ENCODE measurements around the gene WDR46.

WDR46 gene

DNA sequence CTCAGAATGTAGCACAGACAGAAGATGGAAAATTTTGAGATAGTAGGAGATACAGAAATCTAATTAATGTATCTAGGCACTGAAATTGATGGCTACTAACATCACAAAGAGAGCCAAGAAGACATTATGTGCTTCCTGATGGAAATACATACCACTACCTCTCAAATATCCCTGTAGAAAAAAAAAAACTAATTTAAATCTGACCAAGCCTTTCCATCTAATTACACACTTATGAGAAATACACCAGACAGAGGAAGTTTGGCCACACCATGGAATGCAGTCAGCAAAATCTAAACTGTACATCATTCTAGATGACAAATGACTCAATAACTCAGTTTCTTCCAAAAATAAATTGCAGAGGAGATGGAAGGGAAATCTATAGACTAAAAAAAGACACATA is 36.3 kb downstream of the WDR46 start:
- no peak for DNase-seq

DNA sequence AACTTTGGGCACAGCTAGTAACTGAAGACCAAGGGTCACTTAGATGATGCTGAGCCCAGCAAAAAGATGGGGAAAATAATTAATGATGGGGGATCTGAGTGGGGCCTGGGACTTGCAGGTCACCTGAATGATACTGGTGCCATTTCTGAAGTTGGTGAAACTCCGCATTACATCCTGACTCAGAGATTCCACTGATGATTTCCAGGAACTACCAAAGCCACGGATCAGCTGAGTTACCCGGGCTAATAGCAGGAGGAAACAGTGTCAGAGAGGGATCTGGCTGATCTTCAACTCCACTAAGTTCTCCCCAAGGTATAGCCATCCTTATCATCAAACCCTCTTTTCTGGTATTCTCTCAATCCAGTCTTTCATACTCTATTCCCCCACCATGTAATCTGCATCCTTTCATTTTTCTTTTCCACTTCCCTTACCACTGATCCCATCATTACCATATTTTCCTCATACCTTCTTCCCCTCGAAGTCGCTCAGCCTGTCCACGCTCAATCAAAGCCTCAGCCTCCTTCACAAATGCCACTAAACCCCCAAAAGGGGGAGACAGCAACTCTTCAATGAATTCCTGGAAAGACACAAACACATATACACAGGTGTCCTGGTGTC is 37.5 kb downstream of the WDR46 start:
- DNase-seq: no peak

DNA sequence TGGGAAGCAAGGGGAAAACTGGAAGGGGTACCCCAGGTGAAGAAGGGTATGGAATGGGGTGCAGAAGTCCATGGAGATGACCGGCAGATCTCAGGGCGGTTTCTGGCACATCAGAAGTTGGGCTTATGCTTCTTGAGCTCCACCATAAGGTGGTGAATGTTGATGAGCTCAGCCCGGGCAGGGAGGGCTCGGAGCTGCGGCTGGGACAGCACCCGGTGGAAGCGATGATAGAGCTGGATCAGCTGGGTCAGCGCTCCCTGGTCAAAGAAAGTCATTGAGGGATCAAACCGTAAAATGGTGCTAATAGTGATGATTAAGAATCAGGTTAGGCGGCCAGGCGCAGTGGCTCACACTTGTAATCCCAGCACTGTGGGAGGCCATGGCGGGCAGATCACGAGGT is 38.3 kb downstream of the WDR46 start:
- DNase-seq: no peak

DNA sequence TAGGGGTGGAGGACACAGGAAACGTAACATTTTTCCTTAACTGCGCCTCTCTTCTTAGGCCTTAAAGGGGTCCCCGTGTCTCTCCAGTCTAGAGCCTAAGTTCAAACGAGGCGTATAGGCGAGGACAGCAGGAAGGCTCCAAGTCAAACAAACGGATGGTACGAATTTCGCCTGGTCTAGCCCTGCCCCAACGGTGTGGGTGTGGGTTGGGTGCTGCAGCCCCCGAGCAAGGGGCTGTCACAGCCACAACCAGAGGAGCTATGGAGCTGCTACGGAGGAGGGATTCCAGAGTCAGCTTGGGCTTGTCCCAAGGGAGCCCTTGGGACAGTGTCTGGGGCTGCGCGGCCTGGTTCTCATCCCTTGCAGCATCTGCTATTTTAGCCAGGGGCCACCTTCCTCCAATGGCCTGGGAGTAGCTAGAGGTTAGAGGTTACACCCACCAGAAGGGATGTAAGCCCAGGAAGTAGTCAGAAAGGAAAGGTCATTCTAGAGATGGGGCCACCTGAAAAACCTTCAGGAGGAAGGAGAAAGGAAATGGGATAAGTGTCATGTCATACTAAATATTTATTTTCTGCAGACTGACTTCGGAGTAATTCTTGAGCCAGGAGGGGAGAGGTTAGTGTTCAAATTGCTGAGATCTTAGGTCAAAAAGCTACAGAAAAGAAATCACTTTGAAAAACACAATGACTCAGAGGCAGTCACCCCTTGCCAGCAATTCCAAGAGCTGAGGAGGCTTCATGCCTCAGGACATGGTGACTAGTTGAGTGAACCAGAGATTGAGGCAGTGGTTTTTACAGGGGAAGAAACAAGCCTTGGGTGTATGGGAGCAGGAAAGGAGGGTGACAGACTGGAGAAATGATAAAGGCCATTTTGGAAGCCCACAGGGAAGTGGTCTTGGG is 39.1 kb downstream of the WDR46 start:
- no peak for DNase-seq

DNA sequence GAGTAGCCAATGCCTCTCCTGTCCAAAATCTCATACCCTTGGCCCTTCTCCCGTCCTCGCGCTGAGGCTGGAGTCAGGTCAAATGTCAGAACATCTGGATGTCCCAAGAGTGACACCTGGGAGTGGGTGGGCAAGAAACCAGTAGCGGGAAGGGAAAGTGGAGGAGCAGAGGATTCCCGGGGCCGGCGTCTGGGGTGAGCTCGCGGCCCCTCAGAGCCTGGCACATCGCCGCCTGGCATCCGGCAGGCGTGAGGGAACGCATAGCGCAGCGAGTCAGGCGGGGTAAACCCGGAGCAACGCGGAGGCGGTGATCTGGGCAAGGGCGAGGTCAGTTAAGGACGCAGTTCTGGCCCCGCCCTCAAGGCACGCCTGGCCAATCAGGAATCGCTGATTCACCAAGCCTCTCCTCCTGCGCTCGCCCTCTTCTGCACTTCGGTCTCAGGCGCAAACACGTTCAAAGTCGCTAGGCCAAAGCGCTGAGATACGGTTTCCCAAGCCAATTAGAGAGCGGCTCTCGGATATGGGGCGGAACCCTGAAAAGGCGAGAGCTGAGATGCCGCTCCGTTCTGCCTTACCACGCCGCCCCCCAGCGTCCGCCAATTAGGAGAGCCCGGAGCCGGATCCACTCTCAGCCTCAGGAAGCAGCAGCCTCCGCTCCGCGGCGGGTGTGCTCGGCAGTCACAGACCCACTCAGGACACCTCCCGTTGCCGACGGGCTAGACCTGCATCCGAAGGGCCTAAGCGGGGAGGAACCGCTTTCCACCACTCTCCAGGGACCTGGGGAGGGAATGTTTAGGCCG is 39.9 kb downstream of the WDR46 start:
- DNase-seq: peak; percentile 91

DNA sequence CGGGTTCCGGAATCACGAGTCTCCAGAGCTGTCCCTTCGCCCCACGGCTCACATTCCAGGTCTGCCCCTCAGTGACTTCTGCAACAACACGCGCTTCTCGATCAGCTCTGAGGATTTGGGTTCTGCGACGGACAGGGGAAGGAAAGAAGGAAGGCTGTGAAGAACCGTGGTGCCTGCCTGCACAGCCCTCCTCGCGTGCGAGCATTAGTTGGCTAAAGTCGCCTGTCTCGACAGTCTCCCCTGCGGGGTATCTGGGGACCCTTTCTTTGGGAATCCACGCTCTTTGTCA is 40.5 kb downstream of the WDR46 start:
- DNase-seq: no peak

DNA sequence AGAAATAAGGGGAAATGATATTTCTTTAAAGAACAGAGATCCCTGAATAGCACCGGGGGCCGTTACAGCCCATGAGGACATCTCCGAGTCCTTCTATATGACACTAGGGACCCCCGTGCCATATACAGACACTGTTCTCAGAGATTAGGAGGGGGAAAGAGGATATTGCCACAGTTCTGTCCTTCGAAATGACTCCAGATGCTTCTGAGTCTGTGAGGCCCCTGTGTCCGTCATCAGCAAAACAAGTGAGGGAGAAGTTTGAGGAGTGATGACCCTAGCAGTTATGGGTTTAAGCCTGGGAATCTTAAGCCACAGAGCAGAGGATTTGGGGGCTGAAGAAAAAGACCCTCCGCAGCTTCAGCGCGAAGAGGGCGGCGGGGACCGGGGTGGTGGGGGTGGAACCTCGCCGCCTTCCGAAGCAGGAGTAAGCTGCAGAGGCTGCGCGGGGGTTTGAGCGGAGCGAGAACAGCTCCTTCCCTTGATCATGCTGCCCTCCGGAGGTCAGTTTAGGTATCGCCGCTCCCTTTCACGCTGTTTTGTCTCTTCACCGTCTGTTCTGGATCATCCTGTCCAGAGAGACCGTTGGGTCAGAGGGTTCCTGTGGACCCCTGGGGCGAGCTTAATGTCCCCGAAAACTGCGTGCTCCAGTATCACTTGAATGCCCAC is 40.9 kb downstream of the WDR46 start:
- peak; percentile 27 for DNase-seq

DNA sequence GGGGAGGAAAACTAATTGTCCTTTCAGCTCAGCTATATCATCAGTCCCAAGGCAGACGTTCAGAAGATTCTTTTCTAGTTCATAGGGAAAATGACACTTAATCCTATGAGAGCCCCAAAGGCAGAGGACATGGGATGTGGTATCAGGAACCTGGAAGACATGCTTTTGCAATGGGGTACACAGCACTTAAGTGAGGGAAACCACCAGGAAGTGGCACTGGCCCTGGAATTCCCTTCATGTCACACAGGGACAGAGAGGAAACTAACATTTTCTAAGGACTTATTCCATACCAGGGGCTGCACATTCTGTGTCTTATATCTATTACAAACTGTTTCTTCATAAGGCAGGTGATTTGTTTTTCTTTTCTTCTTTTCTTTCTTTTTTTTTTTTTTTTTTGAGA is 45.6 kb downstream of the WDR46 start:
- no peak for DNase-seq

DNA sequence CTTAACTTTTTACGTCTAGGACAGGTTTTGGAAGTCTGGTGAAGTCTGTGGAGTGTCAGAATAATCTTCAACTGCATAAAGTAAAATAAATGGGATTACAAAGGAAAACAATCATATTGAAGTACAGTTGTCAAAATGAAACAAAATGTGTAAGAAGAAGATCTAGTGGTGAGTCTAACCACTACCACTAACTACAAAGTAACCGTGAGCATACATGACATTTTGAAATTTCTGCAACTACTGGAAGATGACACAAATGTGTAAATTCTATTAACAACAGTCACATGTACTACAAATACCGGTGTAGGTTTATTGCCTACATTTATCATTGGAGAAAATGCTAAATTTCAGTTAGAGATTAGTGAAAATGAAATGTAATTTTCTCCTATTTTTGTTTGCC is 47.1 kb downstream of the WDR46 start:
- DNase-seq: no peak

DNA sequence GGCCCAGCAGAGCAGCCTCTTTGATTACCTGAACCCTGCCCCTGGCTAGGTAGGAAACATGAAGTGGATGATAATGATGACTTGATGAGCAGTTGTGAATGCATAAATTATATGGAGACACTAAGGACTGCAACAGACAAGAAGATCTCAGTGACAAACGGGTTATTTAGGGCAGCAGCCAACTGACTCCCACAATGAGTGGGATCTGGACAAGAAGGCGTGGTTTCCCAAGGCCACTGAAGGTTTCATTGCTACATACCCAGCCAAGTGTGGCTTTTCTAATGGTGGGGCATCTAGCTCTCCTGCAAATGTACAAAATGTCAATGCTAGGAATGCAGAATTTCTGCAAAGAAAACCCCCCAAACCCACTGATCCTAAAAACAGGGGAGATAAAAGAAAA is 51.3 kb downstream of the WDR46 start:
- DNase-seq: no peak

DNA sequence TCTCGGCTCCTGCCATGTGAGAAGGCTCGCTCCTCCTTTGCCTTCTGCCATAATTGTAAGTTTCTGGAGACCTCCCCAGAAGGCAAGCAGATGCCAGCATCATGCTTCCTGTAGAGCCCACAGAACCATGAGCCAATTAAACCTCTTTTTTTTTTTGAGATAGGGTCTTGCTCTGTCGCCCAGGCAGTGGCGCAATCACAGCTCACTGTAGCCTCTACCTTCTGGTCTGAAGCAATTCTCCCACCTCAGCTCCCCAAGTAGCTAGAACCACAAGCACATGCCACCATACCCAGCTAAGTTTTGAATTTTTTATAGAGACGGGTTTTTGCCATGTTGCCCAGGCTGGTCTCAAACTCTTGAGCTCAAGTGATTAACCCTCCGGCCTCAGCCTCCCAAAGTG is 52.2 kb downstream of the WDR46 start:
- no peak for DNase-seq

DNA sequence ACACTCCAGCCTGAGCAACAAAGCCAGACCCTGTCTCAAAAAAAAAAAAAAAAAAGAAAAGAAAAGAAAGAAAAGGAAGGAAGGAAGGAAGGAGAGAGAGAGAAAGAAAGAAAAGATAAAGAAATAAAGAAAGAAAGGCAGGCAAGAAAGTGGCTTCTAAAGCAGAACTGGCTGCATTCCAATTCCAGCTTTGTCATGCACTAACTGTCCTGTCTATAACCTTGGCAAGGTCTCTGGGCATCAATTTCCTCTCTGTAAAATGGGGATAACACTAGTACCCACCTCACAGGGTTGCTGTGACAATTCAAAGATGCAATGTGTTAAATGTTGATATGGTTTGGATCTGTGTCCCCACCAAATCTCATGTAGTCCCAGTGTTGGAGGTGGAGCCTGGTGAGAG is 52.7 kb downstream of the WDR46 start:
- DNase-seq: no peak

DNA sequence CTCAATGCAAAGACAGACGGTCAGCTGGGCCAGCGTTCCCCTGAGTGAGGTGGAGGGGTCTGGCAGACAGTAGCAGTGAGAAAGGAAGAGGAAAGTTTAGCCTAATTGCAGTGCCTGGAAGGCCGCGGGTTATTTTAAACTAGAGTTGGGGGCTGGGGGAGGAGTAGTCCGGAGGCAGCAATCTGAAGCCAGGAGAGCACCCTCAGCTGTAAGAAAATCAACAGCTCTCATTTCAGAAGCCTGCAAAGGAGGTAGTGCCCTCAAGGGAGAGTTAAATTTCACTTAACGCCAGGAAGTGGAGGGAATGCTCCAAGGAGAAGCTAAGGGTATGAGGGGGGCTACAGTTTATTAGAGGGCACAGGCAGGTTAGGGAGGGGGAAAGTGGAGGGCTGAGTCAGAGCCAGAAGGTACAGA is 53.8 kb downstream of the WDR46 start:
- DNase-seq: no peak
